Measurements from ENCODE around the gene RNF146.
"Not testable (repeated sequence)": the region's sequence is repeated elsewhere in the genome, so short reads cannot be mapped to it uniquely, and the experiment has no call there.

The RNF146 gene, protein sequence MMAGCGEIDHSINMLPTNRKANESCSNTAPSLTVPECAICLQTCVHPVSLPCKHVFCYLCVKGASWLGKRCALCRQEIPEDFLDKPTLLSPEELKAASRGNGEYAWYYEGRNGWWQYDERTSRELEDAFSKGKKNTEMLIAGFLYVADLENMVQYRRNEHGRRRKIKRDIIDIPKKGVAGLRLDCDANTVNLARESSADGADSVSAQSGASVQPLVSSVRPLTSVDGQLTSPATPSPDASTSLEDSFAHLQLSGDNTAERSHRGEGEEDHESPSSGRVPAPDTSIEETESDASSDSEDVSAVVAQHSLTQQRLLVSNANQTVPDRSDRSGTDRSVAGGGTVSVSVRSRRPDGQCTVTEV

DNA sequence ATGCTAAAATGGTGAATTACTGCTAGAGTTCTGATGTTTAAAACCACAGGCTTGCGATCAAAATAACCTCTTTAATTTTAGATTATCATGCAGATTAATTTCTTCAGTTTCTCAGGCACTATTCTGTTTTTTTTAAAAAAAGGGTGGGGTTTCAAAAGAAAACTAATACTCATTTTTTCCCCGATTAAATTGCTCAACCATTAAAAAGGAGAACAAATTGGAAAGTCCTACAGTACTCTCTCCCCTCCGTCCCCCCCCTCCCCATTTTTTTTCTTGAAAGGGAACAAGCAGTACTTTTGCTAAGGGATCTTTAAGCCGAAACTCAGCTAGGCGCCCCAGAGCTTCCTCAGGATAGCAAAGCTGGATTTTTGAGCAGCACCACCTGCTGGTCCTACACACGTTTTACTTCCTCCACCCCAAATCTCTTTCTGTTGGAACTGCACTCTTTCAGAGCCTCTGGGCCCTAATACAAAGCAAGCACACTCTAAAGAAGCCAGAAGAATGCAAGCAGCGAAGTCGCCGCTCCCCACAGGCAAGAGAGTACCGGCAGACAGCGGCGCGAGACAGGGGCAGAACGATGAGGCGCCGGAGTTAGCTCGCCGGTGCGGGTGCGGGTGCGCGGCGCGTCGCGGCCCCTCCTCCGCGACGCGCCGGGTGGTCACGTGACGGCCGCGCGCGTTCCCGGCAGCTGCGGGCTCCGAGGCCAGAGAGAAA lies at the start of gene RNF146:
Gene RNF146 (plus strand): TSS at position 687 of the 714 bp plus-strand sequence. CDS start 13,475 bp downstream, outside the sequence.
- Histone ChIP-seq H3K27ac (ENCODE audit: low read length) (peak within 1 kb of the TSS; percentile 95), H3K9ac (ENCODE audit: low read length) (peak within 1 kb of the TSS; percentile 96), H3K4me3 (ENCODE audit: low read length) (peak within 1 kb of the TSS; percentile 94), H3K4me1 (ENCODE audit: control insufficient read depth, low read depth, low read length) (no peaks in the 10 kb centered on the region), H3K27me3 (ENCODE audit: control insufficient read depth, insufficient read depth, low read length) (no peaks in the 10 kb centered on the region), H3K36me3 (ENCODE audit: control insufficient read depth, low read depth, low read length) (no peaks in the 10 kb centered on the region), H3K9me3 (ENCODE audit: control insufficient read depth, low read depth, low read length) (no peaks in the 10 kb centered on the region)

GRCh38 chr6:127219869-127220268 lies 46.8 kb upstream of the RNF146 start:
- Histone ChIP-seq H3K4me1 (ENCODE audit: control insufficient read depth, low read depth, low read length) (no peaks in the 10 kb centered on the region), H3K27ac (ENCODE audit: low read length) (no peak overlapping the region), H3K27me3 (ENCODE audit: control insufficient read depth, insufficient read depth, low read length) (no peaks in the 10 kb centered on the region), H3K9me3 (ENCODE audit: control insufficient read depth, low read depth, low read length) (no peaks in the 10 kb centered on the region), H3K36me3 (ENCODE audit: control insufficient read depth, low read depth, low read length) (no peaks in the 10 kb centered on the region), H3K9ac (ENCODE audit: low read length) (no peak overlapping the region), H3K4me3 (ENCODE audit: low read length) (no peak overlapping the region)

GRCh38 chr6:127221201-127221600 lies 45.5 kb upstream of the RNF146 start:
- Histone ChIP-seq H3K27me3 (ENCODE audit: control insufficient read depth, insufficient read depth, low read length) (no peaks in the 10 kb centered on the region), H3K36me3 (ENCODE audit: control insufficient read depth, low read depth, low read length) (no peaks in the 10 kb centered on the region), H3K9me3 (ENCODE audit: control insufficient read depth, low read depth, low read length) (no peaks in the 10 kb centered on the region), H3K4me1 (ENCODE audit: control insufficient read depth, low read depth, low read length) (no peaks in the 10 kb centered on the region), H3K27ac (ENCODE audit: low read length) (no peak overlapping the region), H3K4me3 (ENCODE audit: low read length) (no peak overlapping the region), H3K9ac (ENCODE audit: low read length) (no peak overlapping the region)

- no peaks in the 10 kb centered on the region for H3K9me3 ChIP-seq (ENCODE audit: control insufficient read depth, low read depth, low read length)
- H3K27me3 ChIP-seq (ENCODE audit: control insufficient read depth, insufficient read depth, low read length), result no peaks in the 10 kb centered on the region
- H3K27ac ChIP-seq (ENCODE audit: low read length), result no peak overlapping the region
- no peaks in the 10 kb centered on the region for H3K36me3 ChIP-seq (ENCODE audit: control insufficient read depth, low read depth, low read length)
- H3K9ac ChIP-seq (ENCODE audit: low read length), result no peak overlapping the region
- no peaks in the 10 kb centered on the region for H3K4me1 ChIP-seq (ENCODE audit: control insufficient read depth, low read depth, low read length)
- no peak overlapping the region for H3K4me3 ChIP-seq (ENCODE audit: low read length)
Measured at GRCh38 chr6:127222418-127222817, 44.2 kb upstream of the RNF146 start.

DNA sequence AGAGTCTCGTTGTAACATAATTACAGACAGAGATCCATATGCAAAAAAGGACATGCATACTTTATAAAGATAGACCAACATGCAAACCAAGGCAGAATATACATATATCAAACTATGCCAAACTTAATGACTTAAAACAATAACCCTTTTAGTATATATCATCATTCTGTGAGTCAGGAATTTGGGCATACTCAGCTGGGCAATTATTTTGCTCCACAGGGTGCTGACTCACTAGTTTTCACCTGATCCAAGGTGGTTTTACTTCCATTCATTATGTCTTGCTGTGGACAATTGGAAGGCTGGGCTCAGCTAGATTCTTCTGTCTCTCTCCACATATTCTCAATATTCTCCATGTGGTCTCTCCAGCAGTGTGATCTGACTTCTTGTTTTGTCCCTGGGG lies 41.2 kb upstream of the RNF146 start:
- Histone ChIP-seq H3K27me3 (ENCODE audit: control insufficient read depth, insufficient read depth, low read length) (no peaks in the 10 kb centered on the region), H3K27ac (ENCODE audit: low read length) (no peak overlapping the region), H3K4me3 (ENCODE audit: low read length) (no peak overlapping the region), H3K36me3 (ENCODE audit: control insufficient read depth, low read depth, low read length) (no peaks in the 10 kb centered on the region), H3K4me1 (ENCODE audit: control insufficient read depth, low read depth, low read length) (no peaks in the 10 kb centered on the region), H3K9ac (ENCODE audit: low read length) (no peak overlapping the region), H3K9me3 (ENCODE audit: control insufficient read depth, low read depth, low read length) (no peaks in the 10 kb centered on the region)

GRCh38 chr6:127233819-127234218 lies 32.8 kb upstream of the RNF146 start:
- H3K4me3 ChIP-seq (ENCODE audit: low read length); H3K27me3 ChIP-seq (ENCODE audit: control insufficient read depth, insufficient read depth, low read length); H3K27ac ChIP-seq (ENCODE audit: low read length); H3K9me3 ChIP-seq (ENCODE audit: control insufficient read depth, low read depth, low read length); H3K36me3 ChIP-seq (ENCODE audit: control insufficient read depth, low read depth, low read length); H3K9ac ChIP-seq (ENCODE audit: low read length); H3K4me1 ChIP-seq (ENCODE audit: control insufficient read depth, low read depth, low read length): not testable (repeated sequence)

DNA sequence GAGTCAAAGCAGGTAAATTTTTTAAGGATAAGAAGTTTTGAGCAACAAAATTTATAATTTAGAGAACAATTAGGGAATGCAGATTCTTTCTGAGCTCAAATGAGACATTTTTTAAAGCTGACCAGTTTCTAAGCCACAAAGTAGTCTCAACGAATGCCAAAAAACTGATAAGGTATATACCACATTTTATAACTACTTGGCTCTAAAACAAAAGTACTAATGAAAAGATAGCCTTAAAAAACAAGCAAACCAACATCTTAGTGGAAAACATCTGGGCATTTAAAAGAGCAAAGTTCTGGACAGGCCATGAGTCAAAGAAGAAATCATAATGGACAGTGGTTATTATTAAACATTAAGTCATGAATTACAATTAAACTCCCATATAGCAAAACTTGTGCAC lies 23.2 kb upstream of the RNF146 start:
- H3K9me3 ChIP-seq (ENCODE audit: control insufficient read depth, low read depth, low read length), result no peaks in the 10 kb centered on the region
- H3K4me1 ChIP-seq (ENCODE audit: control insufficient read depth, low read depth, low read length), result no peaks in the 10 kb centered on the region
- no peaks in the 10 kb centered on the region for H3K36me3 ChIP-seq (ENCODE audit: control insufficient read depth, low read depth, low read length)
- H3K9ac ChIP-seq (ENCODE audit: low read length), result no peak overlapping the region
- no peaks in the 10 kb centered on the region for H3K27me3 ChIP-seq (ENCODE audit: control insufficient read depth, insufficient read depth, low read length)
- no peak overlapping the region for H3K4me3 ChIP-seq (ENCODE audit: low read length)
- H3K27ac ChIP-seq (ENCODE audit: low read length), result no peak overlapping the region

DNA sequence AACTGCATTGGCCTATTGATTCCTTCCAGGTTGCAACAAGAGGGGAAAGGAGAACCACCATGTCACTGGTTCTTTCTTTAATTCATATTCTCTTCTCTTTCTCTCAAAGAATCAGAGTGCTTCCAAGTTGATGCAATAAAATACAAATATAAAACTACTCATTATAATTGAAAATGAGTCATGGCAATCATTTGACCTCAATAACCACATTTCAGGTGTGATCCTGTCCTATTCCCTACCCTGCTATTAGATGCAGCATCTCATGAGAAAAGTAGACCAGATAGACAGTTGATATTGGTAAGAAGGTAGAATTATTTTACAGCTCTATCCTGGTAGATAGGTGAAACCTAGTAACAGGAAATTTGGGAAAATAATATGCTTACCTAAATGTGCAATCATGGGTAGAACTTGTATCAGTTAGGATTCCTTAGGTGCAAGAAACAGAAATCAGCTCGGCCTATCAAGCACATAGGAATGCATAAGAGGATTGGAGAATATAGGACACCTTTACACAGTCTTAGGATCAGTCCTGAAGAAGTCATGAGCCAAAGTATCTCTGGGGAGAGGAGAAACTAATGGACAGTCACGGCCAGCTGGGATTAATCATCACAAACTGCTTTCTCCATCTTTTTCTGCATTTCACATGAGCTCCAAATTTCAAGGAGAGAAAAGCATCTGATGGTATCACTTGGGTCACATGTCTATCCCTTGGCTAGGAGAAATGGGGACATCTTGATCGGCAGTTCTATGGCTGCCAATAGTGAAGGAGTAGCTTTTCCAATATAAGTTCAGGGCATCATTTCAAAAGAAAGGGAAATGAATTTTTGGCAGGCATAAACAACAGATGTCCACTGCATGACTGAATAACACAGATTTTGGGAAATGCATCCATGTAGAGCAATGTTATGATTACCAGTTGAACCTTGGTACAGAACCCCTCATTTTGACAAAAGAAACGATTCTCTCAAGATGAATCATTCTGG lies 19.3 kb upstream of the RNF146 start:
- no peaks in the 10 kb centered on the region for H3K36me3 ChIP-seq (ENCODE audit: control insufficient read depth, low read depth, low read length)
- no peak overlapping the region for H3K4me3 ChIP-seq (ENCODE audit: low read length)
- H3K9ac ChIP-seq (ENCODE audit: low read length), result no peak overlapping the region
- H3K27me3 ChIP-seq (ENCODE audit: control insufficient read depth, insufficient read depth, low read length), result no peaks in the 10 kb centered on the region
- no peak overlapping the region for H3K27ac ChIP-seq (ENCODE audit: low read length)
- no peaks in the 10 kb centered on the region for H3K9me3 ChIP-seq (ENCODE audit: control insufficient read depth, low read depth, low read length)
- H3K4me1 ChIP-seq (ENCODE audit: control insufficient read depth, low read depth, low read length), result no peaks in the 10 kb centered on the region

- Histone ChIP-seq H3K36me3 (ENCODE audit: control insufficient read depth, low read depth, low read length) (no peaks in the 10 kb centered on the region), H3K4me3 (ENCODE audit: low read length) (no peak overlapping the region), H3K27ac (ENCODE audit: low read length) (no peak overlapping the region), H3K4me1 (ENCODE audit: control insufficient read depth, low read depth, low read length) (no peaks in the 10 kb centered on the region), H3K9ac (ENCODE audit: low read length) (no peak overlapping the region), H3K9me3 (ENCODE audit: control insufficient read depth, low read depth, low read length) (no peaks in the 10 kb centered on the region), H3K27me3 (ENCODE audit: control insufficient read depth, insufficient read depth, low read length) (no peaks in the 10 kb centered on the region)
Measured at GRCh38 chr6:127249621-127250020, 17.0 kb upstream of the RNF146 start.

- Histone ChIP-seq H3K27me3 (ENCODE audit: control insufficient read depth, insufficient read depth, low read length) (no peaks in the 10 kb centered on the region), H3K9me3 (ENCODE audit: control insufficient read depth, low read depth, low read length) (no peaks in the 10 kb centered on the region), H3K27ac (ENCODE audit: low read length) (no peak overlapping the region), H3K4me1 (ENCODE audit: control insufficient read depth, low read depth, low read length) (no peaks in the 10 kb centered on the region), H3K36me3 (ENCODE audit: control insufficient read depth, low read depth, low read length) (no peaks in the 10 kb centered on the region), H3K9ac (ENCODE audit: low read length) (no peak overlapping the region), H3K4me3 (ENCODE audit: low read length) (no peak overlapping the region)
Measured at GRCh38 chr6:127255286-127255685, 11.4 kb upstream of the RNF146 start.

DNA sequence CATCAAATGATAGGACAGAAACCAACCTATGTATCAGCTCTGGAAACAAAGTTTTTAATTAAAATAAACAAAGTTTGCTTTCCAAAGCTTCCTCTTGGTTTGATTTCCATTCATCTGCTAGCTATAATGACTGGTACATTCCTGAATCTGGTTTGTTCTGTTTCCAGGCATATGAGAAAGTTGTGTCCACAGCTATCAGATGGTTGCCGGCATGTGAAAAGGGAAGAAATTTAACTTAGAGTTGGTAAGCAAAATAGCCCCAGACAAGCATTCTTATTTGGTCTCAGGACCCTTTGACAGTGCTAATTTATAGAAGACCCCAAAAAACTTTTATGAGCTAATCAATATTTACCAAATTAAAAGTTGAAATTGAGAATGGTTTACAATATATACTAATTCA lies 3.8 kb upstream of the RNF146 start:
- Histone ChIP-seq H3K27me3 (ENCODE audit: control insufficient read depth, insufficient read depth, low read length) (no peaks in the 10 kb centered on the region), H3K4me3 (ENCODE audit: low read length) (no peak overlapping the region), H3K9me3 (ENCODE audit: control insufficient read depth, low read depth, low read length) (no peaks in the 10 kb centered on the region), H3K27ac (ENCODE audit: low read length) (no peak overlapping the region), H3K36me3 (ENCODE audit: control insufficient read depth, low read depth, low read length) (no peaks in the 10 kb centered on the region), H3K4me1 (ENCODE audit: control insufficient read depth, low read depth, low read length) (no peaks in the 10 kb centered on the region), H3K9ac (ENCODE audit: low read length) (no peak overlapping the region)

All from iPS-18a (cell line).